GM12878 (cell line): ENCODE measurements around the gene BTBD6. TPM values are rescaled to one million over a fixed set of nuclear protein-coding genes. Genes with fewer than 3 reads are reported as not detected.

Source experiments
- ATAC-seq: fragments of 200-7000 bp; cut with Tn5 transposase; 3 replicates; pipeline ENCODE4 v1.9.1; 2020; ENCODE audit warnings: mild to moderate bottlenecking, moderate library complexity
- BruUV-seq: library from RNA; stranded (reverse); fragments of 400-500 nt; replicated peaks from 2 replicates; lab custom pipeline; 2021; lab: Mats Ljungman, UMichigan
- CTCF ChIA-PET: fragments of 300-600 bp; sonication (Branson Sonifier 250); formaldehyde crosslinking; extraction: SDS; loops from one replicate; lab custom pipeline; 2021; ENCODE audit warnings: inconsistent platforms; lab: Yijun Ruan, JAX
- POLR2A ChIA-PET: fragments of 350-600 bp; formaldehyde crosslinking; extraction: SDS; loops from one replicate; lab custom pipeline; 2021; ENCODE audit warnings: inconsistent platforms; lab: Charles Lee
- RAD21 ChIA-PET: fragments of 300-600 bp; sonication (Branson Sonifier 250); formaldehyde crosslinking; loops from one replicate; lab custom pipeline; 2023; ENCODE audit warnings: antibody characterized with exemption; ENCODE audit not compliant: unreplicated experiment; lab: Charles Lee
- SMC1A ChIA-PET: fragments of 300-600 bp; sonication (Branson Sonifier 250); formaldehyde crosslinking; loops from one replicate; lab custom pipeline; 2023; ENCODE audit not compliant: unreplicated experiment, uncharacterized antibody; lab: Charles Lee
- DNase-seq: peaks from one replicate; pipeline ENCODE4 v3.0.0-alpha.2; 2011; ENCODE audit warnings: low read depth, low spot score
- FAIRE-seq: peaks from 3 replicates; lab custom pipeline; 2011; peaks lifted over from hg19 to GRCh38; lab: Jason Lieb, UNC
- H2AFZ ChIP-seq: 2 replicates; pipeline ENCODE4 v1.6.0; 2011; ENCODE audit warnings: low read depth, low read length, control low read depth; ENCODE audit not compliant: control insufficient read depth
- H3K27ac ChIP-seq: 2 replicates; pipeline ENCODE4 v1.5.1; 2011; ENCODE audit warnings: control low read depth; ENCODE audit not compliant: control insufficient read depth, insufficient read depth
- H3K27me3 ChIP-seq, 2 experiments: replicated peaks in 1 of 2; 2 replicates each; pipeline versions ENCODE4 v1.6.0 to v1.6.1; 2011; ENCODE audit warnings: low read length in 1 of 2; ENCODE audit not compliant: control insufficient read depth in 2 of 2, insufficient read depth in 2 of 2
- H3K36me3 ChIP-seq, 2 experiments: 2 replicates each; pipeline ENCODE4 v1.5.1; 2011; ENCODE audit warnings: low read length in 1 of 2; ENCODE audit not compliant: control insufficient read depth in 2 of 2, insufficient read depth in 2 of 2
- H3K4me1 ChIP-seq: 2 replicates; pipeline ENCODE4 v1.6.1; 2011; ENCODE audit warnings: mild to moderate bottlenecking, low read length, moderate library complexity, mixed read lengths; ENCODE audit not compliant: control insufficient read depth, insufficient read depth
- H3K4me2 ChIP-seq: 2 replicates; pipeline ENCODE4 v1.6.0; 2011; ENCODE audit warnings: control low read depth; ENCODE audit not compliant: control insufficient read depth, insufficient read depth
- H3K4me3 ChIP-seq: fragments of 200-600 bp; sonication (generic); 2 replicates; pipeline ENCODE4 v1.5.1; 2016
- H3K79me2 ChIP-seq: 2 replicates; pipeline ENCODE4 v1.6.0; 2011; ENCODE audit warnings: low read length; ENCODE audit not compliant: control insufficient read depth, insufficient read depth
- H3K9ac ChIP-seq: 2 replicates; pipeline ENCODE4 v1.8.0; 2011; ENCODE audit warnings: low read length, control low read depth, mixed read lengths; ENCODE audit not compliant: control insufficient read depth, insufficient read depth
- H3K9me3 ChIP-seq: replicated peaks from 3 replicates; pipeline ENCODE4 v1.5.1; 2011; ENCODE audit warnings: mild to moderate bottlenecking, low read length; ENCODE audit not compliant: control insufficient read depth, insufficient read depth
- H4K20me1 ChIP-seq: 2 replicates; pipeline ENCODE4 v1.6.0; 2011; ENCODE audit not compliant: control insufficient read depth, insufficient read depth
- BMI1 ChIP-seq: fragments of 450-650 bp; IDR thresholded peaks from 2 replicates; pipeline ENCODE4 v1.6.1; 2016; ENCODE audit warnings: mild to moderate bottlenecking, moderate library complexity, borderline replicate concordance
- CHD2 ChIP-seq: IDR thresholded peaks from 2 replicates; pipeline ENCODE4 v1.6.1; 2011; ENCODE audit warnings: low read depth, low read length, improper control_type of control experiment, borderline replicate concordance
- FOXM1 ChIP-seq: IDR thresholded peaks from 2 replicates; pipeline ENCODE4 v1.6.1; 2012; ENCODE audit warnings: low read depth, mild to moderate bottlenecking, inconsistent platforms, low read length, moderate library complexity
- GATAD2B ChIP-seq: fragments of 450-650 bp; conservative IDR thresholded peaks from 2 replicates; pipeline ENCODE4 v1.6.1; 2017; ENCODE audit warnings: low read depth, mild to moderate bottlenecking, moderate library complexity
- IRF4 ChIP-seq: IDR thresholded peaks from 2 replicates; pipeline ENCODE4 v1.6.1; 2011; ENCODE audit warnings: low read depth, low read length
- NFXL1 ChIP-seq: fragments of 450-650 bp; IDR thresholded peaks from 2 replicates; pipeline ENCODE4 v1.6.1; 2017; ENCODE audit warnings: antibody characterized with exemption, mild to moderate bottlenecking, borderline replicate concordance
- NR2C2 ChIP-seq: IDR thresholded peaks from 2 replicates; pipeline ENCODE4 v1.6.1; 2011; ENCODE audit warnings: borderline replicate concordance, low read depth; ENCODE audit not compliant: control insufficient read depth, insufficient read length
- SMARCA5 ChIP-seq: fragments of 450-650 bp; IDR thresholded peaks from 2 replicates; pipeline ENCODE4 v1.6.1; 2017; ENCODE audit warnings: mild to moderate bottlenecking
- SRF ChIP-seq, 2 experiments: IDR thresholded peaks; 2 replicates each; pipeline ENCODE4 v1.6.1; 2011; ENCODE audit warnings: low read depth in 2 of 2, low read length in 2 of 2, mild to moderate bottlenecking in 1 of 2, moderate library complexity in 1 of 2
- WRNIP1 ChIP-seq: IDR thresholded peaks from 2 replicates; pipeline ENCODE4 v1.6.1; 2011; ENCODE audit warnings: low read depth, low read length, improper control_type of control experiment, borderline replicate concordance
- ZNF622 ChIP-seq: fragments of 450-650 bp; IDR thresholded peaks from 2 replicates; pipeline ENCODE4 v1.6.1; 2017; ENCODE audit warnings: mild to moderate bottlenecking, inconsistent platforms
- WGBS: methylation state at CpG from one replicate; pipeline ENCODE4 v1.1.6; 2016; ENCODE audit warnings: low lambda C conversion rate; ENCODE audit not compliant: insufficient replicate concordance, insufficient coverage; ENCODE audit errors: missing lambda C conversion rate; 5-methylcytosine and 5-hydroxymethylcytosine counted together
- in situ Hi-C: fragments of 300-500 bp; cut with MboI; formaldehyde crosslinking; loops from 9 replicates; pipeline ENCODE4 v1.14.3; 2018; ENCODE audit warnings: mixed read lengths
- intact Hi-C: fragments of 100-400 bp; cut with micrococcal nuclease; formaldehyde crosslinking; loops from one replicate; pipeline ENCODE4 v1.14.2; 2022; ENCODE audit not compliant: unreplicated experiment
- polyA plus RNA-seq, 11 experiments: library from polyadenylated mRNA; depleted of rRNA in 4 of 11; unstranded in 6 of 11; stranded (reverse) in 5 of 11; fragments of >200 nt; fragmentation: Nextera tagmentation in 4 of 11; fragmentation: Illumina TruSeq in 1 of 11; extraction: Ambion mirVana in 4 of 11; extraction: Trizol in 1 of 11; gene quantifications; 1 replicate in 1 of 11; 2 replicates in 10 of 11; pipeline versions ENCODE4 v1.2.1 to v1.2.3, GENCODE V29; 2011 to 2016; ENCODE audit warnings: inconsistent platforms in 2 of 11, missing spikeins in 2 of 11, low read depth in 1 of 11
- total RNA-seq, 4 experiments: library from RNA; depleted of rRNA in 3 of 4; stranded (reverse); fragments of >200 nt in 3 of 4; fragmentation: Illumina TruSeq in 1 of 4; extraction: Trizol in 1 of 4; gene quantifications; 2 replicates each; pipeline versions ENCODE4 v1.2.1 to v1.2.3, GENCODE V29; 2013 to 2021
- TF ChIP-seq, protein P1 (sequence below): fragments of 450-650 bp; IDR thresholded peaks from 2 replicates; pipeline ENCODE4 v1.6.1; 2018; ENCODE audit warnings: borderline replicate concordance, mild to moderate bottlenecking; ENCODE audit not compliant: partially characterized antibody
- TF ChIP-seq, protein P2 (sequence below): fragments of 450-650 bp; IDR thresholded peaks from 2 replicates; pipeline ENCODE4 v1.6.1; 2017; ENCODE audit warnings: mild to moderate bottlenecking, moderate library complexity
- TF ChIP-seq, protein P3 (sequence below): IDR thresholded peaks from 2 replicates; pipeline ENCODE4 v1.6.1; 2012; ENCODE audit warnings: low read depth, low read length, improper control_type of control experiment

BTBD6 gene
- total and polyA plus RNA-seq, 10 of the 15 experiments (the other 5 are each of a cell fraction or from before 2014, with no cell fraction given) = 1.4 to 36.5 (median 15.8) TPM

DNA sequence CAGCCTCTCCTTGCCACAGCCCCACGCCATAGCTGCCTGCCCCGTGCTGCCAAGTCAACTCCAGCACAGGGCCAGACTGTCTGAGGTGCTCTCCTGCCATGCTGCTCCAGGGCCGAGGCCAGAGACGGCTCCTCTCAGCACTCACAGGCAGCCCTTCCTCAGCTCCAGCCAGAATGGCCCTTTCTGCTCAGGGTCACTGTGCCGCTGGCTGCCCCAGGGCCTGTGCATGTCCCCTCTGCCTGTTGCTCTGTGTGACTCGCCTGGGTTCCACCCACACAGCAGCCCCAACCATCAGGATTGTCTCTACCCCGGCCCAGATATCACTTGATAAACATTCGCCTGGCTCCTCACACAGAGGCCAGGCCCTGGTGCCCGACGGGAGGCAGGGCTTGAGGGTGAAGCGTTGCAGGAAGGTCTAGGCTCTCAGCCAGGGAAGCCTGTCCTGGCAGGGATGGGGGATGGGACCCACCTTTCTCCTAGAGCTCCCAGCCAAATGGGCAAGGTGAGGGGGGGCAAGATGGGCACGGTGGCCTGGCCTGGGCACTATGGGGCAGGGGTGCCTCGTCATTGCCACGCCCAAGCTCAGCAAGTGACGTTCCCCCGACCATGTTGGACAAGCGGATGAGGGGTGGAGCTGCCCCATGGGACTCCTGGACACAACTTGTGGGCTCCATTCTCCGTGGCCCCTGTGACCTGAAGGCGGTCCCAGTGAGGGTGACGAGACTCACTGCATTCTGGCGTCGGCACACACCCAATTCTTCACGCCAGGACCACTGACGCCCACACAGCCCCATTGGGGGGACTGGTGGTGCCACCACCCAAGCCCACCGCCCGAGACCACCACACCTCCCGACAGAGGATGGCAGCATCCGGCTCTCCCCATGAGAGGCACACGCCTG is 27.4 kb upstream of the BTBD6 start:
- WGBS = 88% methylated on average over 25 of the region's 29 CpGs
- CTCF ChIA-PET = no interaction called here
- ATAC-seq (no peak), DNase-seq (no peak), FAIRE-seq (no peak)
- POLR2A ChIA-PET = no interaction called here
- no peaks in the 10 kb centered on the region for H4K20me1 ChIP-seq
- no peak overlapping the region for H2AFZ ChIP-seq
- SMC1A ChIA-PET = no interaction called here
- no peak overlapping the region for H3K9ac ChIP-seq
- no peak overlapping the region for H3K4me2 ChIP-seq
- H3K4me1 ChIP-seq = no peaks in the 10 kb centered on the region
- no TSS peak for BruUV-seq
- intact Hi-C loops = no loop called here
- RAD21 ChIA-PET = no interaction called here
- no peaks in the 10 kb centered on the region for H3K79me2 ChIP-seq
- no peaks in the 10 kb centered on the region for H3K27me3 ChIP-seq
- no peaks in the 10 kb centered on the region for H3K9me3 ChIP-seq
- H3K27ac ChIP-seq = no peak overlapping the region
- peaks cover 4 to 38% of the 10 kb centered on the region in 2 experiments; a peak in 3 of 4 replicates for H3K36me3 ChIP-seq
- H3K4me3 ChIP-seq = no peak overlapping the region
- in situ Hi-C loops = no loop called here
- TF ChIP-seq FOXM1 = no peak
- TF ChIP-seq, protein P1, sequence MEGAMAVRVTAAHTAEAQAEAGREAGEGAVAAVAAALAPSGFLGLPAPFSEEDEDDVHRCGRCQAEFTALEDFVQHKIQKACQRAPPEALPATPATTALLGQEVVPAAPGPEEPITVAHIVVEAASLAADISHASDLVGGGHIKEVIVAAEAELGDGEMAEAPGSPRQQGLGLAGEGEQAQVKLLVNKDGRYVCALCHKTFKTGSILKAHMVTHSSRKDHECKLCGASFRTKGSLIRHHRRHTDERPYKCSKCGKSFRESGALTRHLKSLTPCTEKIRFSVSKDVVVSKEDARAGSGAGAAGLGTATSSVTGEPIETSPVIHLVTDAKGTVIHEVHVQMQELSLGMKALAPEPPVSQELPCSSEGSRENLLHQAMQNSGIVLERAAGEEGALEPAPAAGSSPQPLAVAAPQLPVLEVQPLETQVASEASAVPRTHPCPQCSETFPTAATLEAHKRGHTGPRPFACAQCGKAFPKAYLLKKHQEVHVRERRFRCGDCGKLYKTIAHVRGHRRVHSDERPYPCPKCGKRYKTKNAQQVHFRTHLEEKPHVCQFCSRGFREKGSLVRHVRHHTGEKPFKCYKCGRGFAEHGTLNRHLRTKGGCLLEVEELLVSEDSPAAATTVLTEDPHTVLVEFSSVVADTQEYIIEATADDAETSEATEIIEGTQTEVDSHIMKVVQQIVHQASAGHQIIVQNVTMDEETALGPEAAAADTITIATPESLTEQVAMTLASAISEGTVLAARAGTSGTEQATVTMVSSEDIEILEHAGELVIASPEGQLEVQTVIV = no peak
- no peak for TF ChIP-seq SRF (IDR thresholded peaks at IDR 0.05; ENCODE audit: low read depth in 2 of 2, low read length in 2 of 2)
- TF ChIP-seq BMI1 = no peak
- TF ChIP-seq IRF4 = no peak
- TF ChIP-seq WRNIP1 = no peak
- no peak for TF ChIP-seq SMARCA5
- TF ChIP-seq GATAD2B = no peak
- no peak for TF ChIP-seq NFXL1
- no peak for TF ChIP-seq ZNF622
- TF ChIP-seq, protein P2, sequence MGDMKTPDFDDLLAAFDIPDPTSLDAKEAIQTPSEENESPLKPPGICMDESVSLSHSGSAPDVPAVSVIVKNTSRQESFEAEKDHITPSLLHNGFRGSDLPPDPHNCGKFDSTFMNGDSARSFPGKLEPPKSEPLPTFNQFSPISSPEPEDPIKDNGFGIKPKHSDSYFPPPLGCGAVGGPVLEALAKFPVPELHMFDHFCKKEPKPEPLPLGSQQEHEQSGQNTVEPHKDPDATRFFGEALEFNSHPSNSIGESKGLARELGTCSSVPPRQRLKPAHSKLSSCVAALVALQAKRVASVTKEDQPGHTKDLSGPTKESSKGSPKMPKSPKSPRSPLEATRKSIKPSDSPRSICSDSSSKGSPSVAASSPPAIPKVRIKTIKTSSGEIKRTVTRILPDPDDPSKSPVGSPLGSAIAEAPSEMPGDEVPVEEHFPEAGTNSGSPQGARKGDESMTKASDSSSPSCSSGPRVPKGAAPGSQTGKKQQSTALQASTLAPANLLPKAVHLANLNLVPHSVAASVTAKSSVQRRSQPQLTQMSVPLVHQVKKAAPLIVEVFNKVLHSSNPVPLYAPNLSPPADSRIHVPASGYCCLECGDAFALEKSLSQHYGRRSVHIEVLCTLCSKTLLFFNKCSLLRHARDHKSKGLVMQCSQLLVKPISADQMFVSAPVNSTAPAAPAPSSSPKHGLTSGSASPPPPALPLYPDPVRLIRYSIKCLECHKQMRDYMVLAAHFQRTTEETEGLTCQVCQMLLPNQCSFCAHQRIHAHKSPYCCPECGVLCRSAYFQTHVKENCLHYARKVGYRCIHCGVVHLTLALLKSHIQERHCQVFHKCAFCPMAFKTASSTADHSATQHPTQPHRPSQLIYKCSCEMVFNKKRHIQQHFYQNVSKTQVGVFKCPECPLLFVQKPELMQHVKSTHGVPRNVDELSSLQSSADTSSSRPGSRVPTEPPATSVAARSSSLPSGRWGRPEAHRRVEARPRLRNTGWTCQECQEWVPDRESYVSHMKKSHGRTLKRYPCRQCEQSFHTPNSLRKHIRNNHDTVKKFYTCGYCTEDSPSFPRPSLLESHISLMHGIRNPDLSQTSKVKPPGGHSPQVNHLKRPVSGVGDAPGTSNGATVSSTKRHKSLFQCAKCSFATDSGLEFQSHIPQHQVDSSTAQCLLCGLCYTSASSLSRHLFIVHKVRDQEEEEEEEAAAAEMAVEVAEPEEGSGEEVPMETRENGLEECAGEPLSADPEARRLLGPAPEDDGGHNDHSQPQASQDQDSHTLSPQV = no peak
- TF ChIP-seq, protein P3, sequence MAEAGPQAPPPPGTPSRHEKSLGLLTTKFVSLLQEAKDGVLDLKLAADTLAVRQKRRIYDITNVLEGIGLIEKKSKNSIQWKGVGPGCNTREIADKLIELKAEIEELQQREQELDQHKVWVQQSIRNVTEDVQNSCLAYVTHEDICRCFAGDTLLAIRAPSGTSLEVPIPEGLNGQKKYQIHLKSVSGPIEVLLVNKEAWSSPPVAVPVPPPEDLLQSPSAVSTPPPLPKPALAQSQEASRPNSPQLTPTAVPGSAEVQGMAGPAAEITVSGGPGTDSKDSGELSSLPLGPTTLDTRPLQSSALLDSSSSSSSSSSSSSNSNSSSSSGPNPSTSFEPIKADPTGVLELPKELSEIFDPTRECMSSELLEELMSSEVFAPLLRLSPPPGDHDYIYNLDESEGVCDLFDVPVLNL = no peak
- no peak for TF ChIP-seq CHD2
- TF ChIP-seq NR2C2 = no peak
